AG08396 (cell line): ENCODE data around the gene FAT2.

Source experiments
- DNase-seq: peaks from one replicate; pipeline ENCODE4 v3.0.0; 2012; ENCODE audit warnings: low spot score, mixed read lengths

Gene FAT2

DNA sequence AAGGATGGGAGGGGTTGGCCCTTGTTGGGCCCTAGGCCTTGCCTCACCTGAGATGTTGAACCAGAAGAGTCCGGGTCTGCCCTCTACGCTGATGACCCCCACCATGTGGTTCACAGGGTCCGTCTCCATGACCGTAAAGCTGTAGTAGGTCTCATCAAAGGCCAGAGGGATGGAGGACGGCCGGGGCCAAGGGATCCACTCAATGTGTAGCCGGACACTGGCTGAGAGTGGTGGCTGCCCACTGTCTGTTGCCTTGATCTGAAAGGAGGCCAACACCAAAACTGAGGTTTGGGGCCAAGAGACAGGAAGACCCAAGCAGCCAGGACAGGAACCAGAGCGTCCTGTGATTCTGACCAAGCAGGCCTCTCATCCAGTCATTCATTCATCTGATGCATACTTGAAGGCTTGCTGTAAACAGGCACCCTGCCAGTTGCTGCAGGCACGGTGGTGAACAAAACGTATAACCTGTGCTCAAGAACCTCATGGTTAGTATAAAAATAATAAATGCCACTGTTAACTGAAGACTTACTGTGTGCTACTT, 37.9 kb downstream of the FAT2 start:
- no peak for DNase-seq

GRCh38 chr5:151551985-151552384, 39.1 kb downstream of the FAT2 start:
- DNase-seq = no peak

DNA sequence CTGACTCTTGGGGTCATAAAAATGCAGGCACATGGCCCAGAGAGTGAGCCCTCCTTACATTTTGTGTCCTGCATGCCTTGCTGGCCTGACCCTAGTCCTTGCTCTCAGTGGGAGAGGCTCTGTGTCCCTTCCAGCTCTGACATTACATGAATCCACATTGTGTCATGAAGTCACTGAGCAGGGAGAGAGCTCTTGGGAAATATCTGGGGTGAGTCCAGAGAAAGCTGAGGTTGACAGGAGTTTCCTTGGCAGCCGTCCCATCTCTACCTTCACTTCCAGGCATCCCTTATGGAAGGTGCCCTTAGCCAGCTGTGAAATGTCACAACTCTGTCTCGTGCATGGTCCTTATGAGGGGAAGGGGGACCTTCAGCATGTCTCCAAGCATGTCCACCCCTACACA, 41.0 kb downstream of the FAT2 start:
- DNase-seq = no peak

DNA sequence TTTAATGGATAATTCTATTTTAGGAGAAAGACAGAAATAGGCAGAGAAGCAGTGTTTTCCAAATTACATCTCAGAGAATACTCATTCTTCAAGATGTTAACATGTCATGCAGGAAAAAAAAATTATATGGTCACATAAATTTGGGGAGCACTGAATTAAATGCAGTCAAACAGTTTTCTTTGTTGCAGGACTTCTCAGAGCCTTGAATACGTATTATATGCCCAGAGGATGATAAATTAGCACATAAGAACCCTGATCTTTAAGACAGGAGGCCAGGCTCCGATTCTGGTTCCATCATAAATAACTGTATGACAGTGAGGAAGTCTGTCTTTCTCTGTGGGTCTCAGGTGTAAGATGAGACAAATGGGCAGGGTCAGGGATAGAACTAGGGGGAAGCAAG, 41.4 kb downstream of the FAT2 start:
- no peak for DNase-seq

DNA sequence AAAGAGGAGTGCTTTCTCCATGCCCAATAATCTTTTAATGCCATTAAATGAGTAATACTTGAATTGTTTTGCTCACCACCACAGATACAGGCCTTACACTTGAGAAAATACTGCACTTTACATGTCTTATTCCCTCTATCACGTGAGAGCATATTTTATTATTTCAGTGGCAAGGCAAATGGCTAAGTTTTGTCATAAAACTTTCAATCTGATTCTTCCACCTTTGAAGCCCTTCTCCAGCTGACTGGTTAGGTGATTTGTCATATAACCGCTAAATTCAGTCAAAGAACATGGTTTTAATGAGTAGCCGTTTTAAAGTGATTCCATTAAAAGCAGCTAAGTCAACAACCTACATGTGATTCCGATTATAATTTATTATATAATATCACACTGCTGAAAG, 43.8 kb downstream of the FAT2 start:
- no peak for DNase-seq

- no peak for DNase-seq
Measured at GRCh38 chr5:151541571-151541970, 49.6 kb downstream of the FAT2 start.
